Stimulated activated naive CD8-positive, alpha-beta T cell treated with anti-CD3 and anti-CD28 coated beads, Interleukin-15, amount 100 ng/mL, for 72 hours (primary cell): ENCODE measurements around the gene DEPDC7.
A peak's percentile ranks its signal among the peaks of the same experiment; 100 is the strongest.
"Not testable (repeated sequence)": the region's sequence is repeated elsewhere in the genome, so short reads cannot be mapped to it uniquely, and the experiment has no call there.

Experiments
- ATAC-seq: fragments of 150-1000 bp; cut with Tn5 transposase; 2 replicates; pipeline ENCODE4 v1.10.0; 2021; ENCODE audit warnings: mild to moderate bottlenecking, moderate library complexity
- DNase-seq, 2 donors: peaks; one replicate each; pipeline ENCODE4 v3.0.0; 2021 to 2022
- H3K27ac Mint-ChIP-seq, 2 donors: one replicate each; pipeline ENCODE4 v1.8.0; 2022; ENCODE audit warnings: mild to moderate bottlenecking in 2 of 2, mixed read lengths in 2 of 2, moderate library complexity in 2 of 2
- H3K27me3 Mint-ChIP-seq: one replicate; pipeline ENCODE4 v1.8.0; 2022; ENCODE audit warnings: mixed read lengths
- H3K4me1 Mint-ChIP-seq: one replicate; pipeline ENCODE4 v1.8.0; 2022; ENCODE audit warnings: mild to moderate bottlenecking, mixed read lengths
- H3K4me3 Mint-ChIP-seq, 2 donors: one replicate each; pipeline ENCODE4 v1.8.0; 2022; ENCODE audit warnings: mild to moderate bottlenecking in 2 of 2, mixed read lengths in 2 of 2, moderate library complexity in 1 of 2
- H3K9me3 Mint-ChIP-seq, 2 donors: one replicate each; pipeline ENCODE4 v1.8.0; 2022; ENCODE audit warnings: mixed read lengths in 2 of 2

Gene DEPDC7

GRCh38 chr11:33015621-33016551 is at the start of gene DEPDC7:
DEPDC7 (plus strand) TSS chr11:33015878; CDS start chr11:33015956, 78 bp downstream.
- Mint-ChIP-seq H3K27ac (peak within 1 kb of the TSS; percentile 40 to 48), H3K4me1 (peaks cover 48% of the 10 kb centered on the region), H3K4me3 (peak within 1 kb of the TSS; percentile 92 to 95), H3K9me3 (no peaks in the 10 kb centered on the region), H3K27me3 (peaks cover 16% of the 10 kb centered on the region)
- peak; percentile 80 to 87 for DNase-seq
- peak; percentile 87 for ATAC-seq

GRCh38 chr11:32968541-32968940 is 47.1 kb upstream of the DEPDC7 start:
- Mint-ChIP-seq H3K27me3 (no peaks in the 10 kb centered on the region), H3K9me3 (no peaks in the 10 kb centered on the region), H3K4me1 (no peaks in the 10 kb centered on the region), H3K27ac (peak overlapping the region in 1 of 2 donors; percentile 53), H3K4me3 (no peak overlapping the region)
- no peak for ATAC-seq
- DNase-seq = no peak

- H3K27me3 Mint-ChIP-seq, H3K4me1 Mint-ChIP-seq, H3K4me3 Mint-ChIP-seq, H3K27ac Mint-ChIP-seq, DNase-seq, ATAC-seq, H3K9me3 Mint-ChIP-seq: not testable (repeated sequence)
These were observed 43.4 kb upstream of the DEPDC7 start for GRCh38 chr11:32972233-32972632.

- Mint-ChIP-seq H3K4me3 (no peak overlapping the region), H3K4me1 (no peaks in the 10 kb centered on the region), H3K27me3 (no peaks in the 10 kb centered on the region), H3K27ac (no peak overlapping the region), H3K9me3 (no peaks in the 10 kb centered on the region)
- ATAC-seq (no peak), DNase-seq (no peak)
These were observed 42.9 kb upstream of the DEPDC7 start for GRCh38 chr11:32972781-32973180.

GRCh38 chr11:32982626-32983025 is 33.1 kb upstream of the DEPDC7 start:
- no peaks in the 10 kb centered on the region for H3K27me3 Mint-ChIP-seq
- no peak for ATAC-seq
- H3K4me3 Mint-ChIP-seq = no peak overlapping the region
- no peaks in the 10 kb centered on the region for H3K9me3 Mint-ChIP-seq
- H3K27ac Mint-ChIP-seq = no peak overlapping the region
- H3K4me1 Mint-ChIP-seq = no peaks in the 10 kb centered on the region
- no peak for DNase-seq

- no peaks in the 10 kb centered on the region for H3K9me3 Mint-ChIP-seq
These were observed 32.2 kb upstream of the DEPDC7 start for GRCh38 chr11:32983506-32983905.

GRCh38 chr11:32985600-32985999 is 30.1 kb upstream of the DEPDC7 start:
- Mint-ChIP-seq H3K27me3 (no peaks in the 10 kb centered on the region), H3K4me3 (no peak overlapping the region), H3K27ac (no peak overlapping the region), H3K9me3 (no peaks in the 10 kb centered on the region), H3K4me1 (no peaks in the 10 kb centered on the region)
- ATAC-seq = no peak
- DNase-seq = no peak

More at GRCh38 chr11:32983506-32983905, 32.2 kb upstream of the DEPDC7 start:
- no peaks in the 10 kb centered on the region for H3K4me1 Mint-ChIP-seq
- DNase-seq = no peak
- no peaks in the 10 kb centered on the region for H3K27me3 Mint-ChIP-seq
- H3K4me3 Mint-ChIP-seq = no peak overlapping the region
- H3K27ac Mint-ChIP-seq = no peak overlapping the region
- no peak for ATAC-seq

GRCh38 chr11:32987851-32988250 is 27.8 kb upstream of the DEPDC7 start:
- no peak overlapping the region for H3K27ac Mint-ChIP-seq
- ATAC-seq (no peak), DNase-seq (no peak)
- H3K4me1 Mint-ChIP-seq = no peaks in the 10 kb centered on the region
- H3K9me3 Mint-ChIP-seq = peaks cover 10 to 12% of the 10 kb centered on the region in 2 donors
- no peaks in the 10 kb centered on the region for H3K27me3 Mint-ChIP-seq
- no peak overlapping the region for H3K4me3 Mint-ChIP-seq

GRCh38 chr11:32990481-32990880 is 25.2 kb upstream of the DEPDC7 start:
- H3K4me3 Mint-ChIP-seq = no peak overlapping the region
- no peaks in the 10 kb centered on the region for H3K4me1 Mint-ChIP-seq
- peaks cover 12 to 15% of the 10 kb centered on the region in 2 donors for H3K9me3 Mint-ChIP-seq
- DNase-seq (no peak), ATAC-seq (no peak)
- no peak overlapping the region for H3K27ac Mint-ChIP-seq
- no peaks in the 10 kb centered on the region for H3K27me3 Mint-ChIP-seq

GRCh38 chr11:32991427-32991826 is 24.3 kb upstream of the DEPDC7 start:
- H3K27me3 Mint-ChIP-seq = no peaks in the 10 kb centered on the region
- no peak overlapping the region for H3K27ac Mint-ChIP-seq
- H3K4me1 Mint-ChIP-seq = no peaks in the 10 kb centered on the region

GRCh38 chr11:32991898-32992297 is 23.8 kb upstream of the DEPDC7 start:
- Mint-ChIP-seq H3K27ac (no peak overlapping the region), H3K27me3 (no peaks in the 10 kb centered on the region), H3K9me3 (peaks cover 12 to 15% of the 10 kb centered on the region in 2 donors), H3K4me3 (no peak overlapping the region), H3K4me1 (no peaks in the 10 kb centered on the region)
- DNase-seq (no peak), ATAC-seq (no peak)

More at GRCh38 chr11:32991427-32991826, 24.3 kb upstream of the DEPDC7 start:
- no peak for ATAC-seq
- no peak for DNase-seq
- Mint-ChIP-seq H3K9me3 (peaks cover 12 to 15% of the 10 kb centered on the region in 2 donors), H3K4me3 (no peak overlapping the region)

- Mint-ChIP-seq H3K27ac (no peak overlapping the region), H3K4me3 (no peak overlapping the region), H3K9me3 (peaks cover 14 to 20% of the 10 kb centered on the region in 2 donors), H3K4me1 (peaks cover 10% of the 10 kb centered on the region), H3K27me3 (peaks cover 14% of the 10 kb centered on the region)
- ATAC-seq (no peak), DNase-seq (no peak)
These were observed 15.5 kb upstream of the DEPDC7 start for GRCh38 chr11:33000181-33000580.

- Mint-ChIP-seq H3K4me1 (peaks cover 21% of the 10 kb centered on the region), H3K27ac (no peak overlapping the region), H3K9me3 (peaks cover 14 to 20% of the 10 kb centered on the region in 2 donors), H3K4me3 (no peak overlapping the region), H3K27me3 (peaks cover 14% of the 10 kb centered on the region)
- ATAC-seq (no peak), DNase-seq (no peak)
These were observed 14.4 kb upstream of the DEPDC7 start for GRCh38 chr11:33001281-33001680.

GRCh38 chr11:33001751-33002542 is 13.7 kb upstream of the DEPDC7 start:
- no peak overlapping the region for H3K4me3 Mint-ChIP-seq
- no peak overlapping the region for H3K27ac Mint-ChIP-seq
- peaks cover 14 to 20% of the 10 kb centered on the region in 2 donors for H3K9me3 Mint-ChIP-seq
- ATAC-seq (no peak), DNase-seq (no peak)
- peaks cover 20% of the 10 kb centered on the region for H3K27me3 Mint-ChIP-seq
- peaks cover 28% of the 10 kb centered on the region for H3K4me1 Mint-ChIP-seq

GRCh38 chr11:33005175-33005574 is 10.5 kb upstream of the DEPDC7 start:
- Mint-ChIP-seq H3K27me3 (peaks cover 17% of the 10 kb centered on the region), H3K27ac (no peak overlapping the region), H3K4me3 (no peak overlapping the region), H3K4me1 (peaks cover 28% of the 10 kb centered on the region), H3K9me3 (peaks cover 0 to under 1% of the 10 kb centered on the region in 2 donors)
- DNase-seq (no peak), ATAC-seq (peak; percentile 84)

- Mint-ChIP-seq H3K27me3 (peaks cover 15% of the 10 kb centered on the region), H3K27ac (no peak overlapping the region)
These were observed 9.7 kb upstream of the DEPDC7 start for GRCh38 chr11:33006010-33006409.

More at GRCh38 chr11:33006010-33006409, 9.7 kb upstream of the DEPDC7 start:
- no peak overlapping the region for H3K4me3 Mint-ChIP-seq
- no peak for DNase-seq
- no peak for ATAC-seq
- no peaks in the 10 kb centered on the region for H3K9me3 Mint-ChIP-seq
- peaks cover 28% of the 10 kb centered on the region for H3K4me1 Mint-ChIP-seq
